KOPT-K1 (cell line): ENCODE measurements around the gene CLCN1.

Source experiments
- H3K27ac ChIP-seq: fragments of 200-600 bp; sonication (generic); 2 replicates; pipeline ENCODE4 v1.5.1; 2016; ENCODE audit warnings: antibody characterized with exemption, mild to moderate bottlenecking, low read depth, low read length; ENCODE audit not compliant: poor library complexity, severe bottlenecking
- H3K36me3 ChIP-seq: fragments of 200-600 bp; sonication (generic); 2 replicates; pipeline ENCODE4 v1.5.1; 2017; ENCODE audit warnings: antibody characterized with exemption, mild to moderate bottlenecking, low read length, moderate library complexity; ENCODE audit not compliant: insufficient read depth
- H3K9me3 ChIP-seq: fragments of 200-600 bp; sonication (generic); 2 replicates; pipeline ENCODE4 v1.5.1; 2017; ENCODE audit warnings: antibody characterized with exemption, low read length, mild to moderate bottlenecking; ENCODE audit not compliant: insufficient read depth, poor library complexity, severe bottlenecking

Gene CLCN1

DNA sequence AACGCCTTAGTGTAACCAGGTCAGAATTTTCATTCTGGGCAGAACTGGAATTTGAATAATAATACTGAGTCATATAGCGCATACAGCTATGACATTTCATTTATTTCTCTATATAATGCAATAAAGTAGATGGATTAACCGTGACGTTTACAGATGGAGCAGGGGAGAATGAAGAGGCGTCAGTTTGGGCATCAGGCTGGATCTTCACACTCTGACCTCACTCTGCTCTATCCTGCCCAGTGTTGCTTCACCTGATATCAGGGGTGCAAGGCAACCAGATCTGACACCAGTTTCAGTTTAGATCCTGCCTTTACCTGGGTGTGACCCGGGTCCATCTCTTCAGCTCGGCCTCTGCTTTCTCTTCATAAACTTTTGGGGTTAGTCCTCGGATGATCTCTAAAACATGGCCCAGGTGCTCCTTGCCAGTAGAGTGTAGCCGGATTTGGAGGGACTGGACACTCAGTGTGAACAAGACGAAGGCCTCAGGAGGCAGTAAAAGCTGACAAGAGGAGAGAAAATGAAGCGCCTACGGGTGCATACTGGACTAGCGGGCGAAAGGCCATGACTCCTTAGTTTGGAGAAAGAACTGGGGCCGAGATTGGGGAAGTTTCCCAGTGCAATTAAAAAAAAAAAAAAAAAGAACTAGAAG lies 63.8 kb downstream of the CLCN1 start:
- Histone ChIP-seq H3K9me3 (no peaks in the 10 kb centered on the region), H3K36me3 (no peaks in the 10 kb centered on the region), H3K27ac (no peak overlapping the region)

- Histone ChIP-seq H3K27ac (peak overlapping the region; percentile 59), H3K9me3 (no peaks in the 10 kb centered on the region), H3K36me3 (no peaks in the 10 kb centered on the region)
Observed at GRCh38 chr7:143380260-143380645, 64.3 kb downstream of the CLCN1 start.

DNA sequence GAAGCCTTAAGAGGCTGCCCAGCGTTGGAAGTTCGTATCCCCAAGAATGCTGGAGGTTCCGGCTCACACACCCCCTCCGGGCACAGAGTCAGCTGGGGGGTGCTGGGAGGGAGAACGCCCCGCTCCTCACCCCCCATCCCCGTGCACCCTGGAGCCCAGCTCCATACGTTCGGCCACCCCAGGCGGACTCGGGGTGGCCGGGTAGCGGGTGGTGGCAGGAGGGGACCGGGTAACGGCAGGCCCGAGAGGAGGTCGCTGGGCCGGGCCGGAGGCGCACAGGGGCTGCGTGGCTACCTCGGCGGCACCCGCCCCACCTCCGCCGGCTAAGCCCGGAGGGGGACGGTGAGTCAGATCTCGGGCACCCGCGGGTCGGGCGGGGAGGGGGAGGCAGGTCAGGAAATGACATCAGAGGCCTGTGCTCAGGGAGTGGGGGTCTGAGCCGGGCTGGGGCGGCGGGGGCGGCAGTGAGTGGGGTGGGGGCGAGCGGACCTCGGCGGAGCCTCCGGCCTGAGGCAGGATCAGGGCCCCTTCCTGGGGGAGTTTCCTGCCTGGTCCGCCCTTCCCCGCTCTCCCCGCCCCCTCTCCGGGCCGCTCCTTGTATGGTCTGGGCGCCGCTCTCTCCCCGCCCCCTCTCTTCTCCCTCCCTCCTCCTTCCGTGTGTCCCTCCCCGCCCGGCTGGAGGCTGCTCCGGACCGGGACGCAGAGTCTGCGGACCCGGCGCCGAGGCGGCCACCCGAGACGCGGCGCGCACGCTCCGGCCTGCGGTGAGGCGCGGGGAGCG lies 64.9 kb downstream of the CLCN1 start, which contains the start of gene ZYX:
Gene ZYX, plus strand, starts transcription at position 700 of the 781 bp plus-strand sequence. CDS start 227 bp downstream, outside the sequence.
- H3K36me3 ChIP-seq = no peaks in the 10 kb centered on the region
- H3K9me3 ChIP-seq = no peaks in the 10 kb centered on the region
- peak within 1 kb of the TSS; percentile 59 for H3K27ac ChIP-seq

- Histone ChIP-seq H3K36me3 (no peaks in the 10 kb centered on the region), H3K27ac (peak overlapping the region; percentile 59), H3K9me3 (no peaks in the 10 kb centered on the region)
Observed at GRCh38 chr7:143381427-143382125, 65.7 kb downstream of the CLCN1 start.

DNA sequence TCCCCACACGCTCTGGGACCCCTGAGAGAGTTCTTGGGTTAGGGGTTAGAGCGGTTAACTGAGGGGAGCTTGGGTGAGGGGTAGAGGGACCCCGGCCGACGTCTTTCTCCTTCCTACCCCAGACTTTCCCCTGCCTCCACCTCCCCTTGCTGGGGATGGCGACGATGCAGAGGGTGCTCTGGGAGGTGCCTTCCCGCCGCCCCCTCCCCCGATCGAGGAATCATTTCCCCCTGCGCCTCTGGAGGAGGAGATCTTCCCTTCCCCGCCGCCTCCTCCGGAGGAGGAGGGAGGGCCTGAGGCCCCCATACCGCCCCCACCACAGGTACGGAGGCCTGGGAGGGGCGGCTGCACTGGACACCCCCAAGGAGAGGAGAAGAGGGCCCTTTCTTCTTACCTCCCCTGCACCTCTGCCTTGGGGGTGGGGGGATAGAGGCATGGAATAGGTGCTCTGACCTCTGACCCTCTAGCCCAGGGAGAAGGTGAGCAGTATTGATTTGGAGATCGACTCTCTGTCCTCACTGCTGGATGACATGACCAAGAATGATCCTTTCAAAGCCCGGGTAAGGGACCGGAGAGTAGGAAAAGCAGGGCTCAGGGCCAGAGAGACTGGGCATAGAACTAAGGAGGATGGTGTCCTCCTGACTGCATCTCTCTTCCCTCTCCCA lies 66.3 kb downstream of the CLCN1 start:
- no peaks in the 10 kb centered on the region for H3K36me3 ChIP-seq
- no peaks in the 10 kb centered on the region for H3K9me3 ChIP-seq
- no peak overlapping the region for H3K27ac ChIP-seq

GRCh38 chr7:143382791-143383641 lies 67.1 kb downstream of the CLCN1 start:
- Histone ChIP-seq H3K36me3 (no peaks in the 10 kb centered on the region), H3K9me3 (no peaks in the 10 kb centered on the region), H3K27ac (no peak overlapping the region)

DNA sequence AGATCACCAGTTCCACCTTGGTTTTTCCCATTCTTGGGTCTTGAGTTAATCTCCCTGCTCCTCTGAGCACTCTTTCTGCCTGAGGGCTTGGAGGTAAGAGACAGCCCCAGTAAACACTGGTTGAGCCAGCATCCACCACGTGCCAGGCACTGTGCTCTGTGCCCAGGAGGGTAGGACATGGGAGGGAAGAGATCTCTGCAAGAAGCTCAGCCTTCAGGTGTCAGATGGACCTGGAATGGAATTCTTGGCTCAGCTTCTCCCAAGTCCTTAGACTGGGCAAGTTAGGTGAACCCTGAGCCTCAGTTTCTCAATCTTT lies 67.7 kb downstream of the CLCN1 start:
- Histone ChIP-seq H3K9me3 (no peaks in the 10 kb centered on the region), H3K27ac (no peak overlapping the region), H3K36me3 (no peaks in the 10 kb centered on the region)

- no peaks in the 10 kb centered on the region for H3K36me3 ChIP-seq
- no peak overlapping the region for H3K27ac ChIP-seq
- H3K9me3 ChIP-seq = no peaks in the 10 kb centered on the region
Observed at GRCh38 chr7:143384148-143384547, 68.2 kb downstream of the CLCN1 start.

DNA sequence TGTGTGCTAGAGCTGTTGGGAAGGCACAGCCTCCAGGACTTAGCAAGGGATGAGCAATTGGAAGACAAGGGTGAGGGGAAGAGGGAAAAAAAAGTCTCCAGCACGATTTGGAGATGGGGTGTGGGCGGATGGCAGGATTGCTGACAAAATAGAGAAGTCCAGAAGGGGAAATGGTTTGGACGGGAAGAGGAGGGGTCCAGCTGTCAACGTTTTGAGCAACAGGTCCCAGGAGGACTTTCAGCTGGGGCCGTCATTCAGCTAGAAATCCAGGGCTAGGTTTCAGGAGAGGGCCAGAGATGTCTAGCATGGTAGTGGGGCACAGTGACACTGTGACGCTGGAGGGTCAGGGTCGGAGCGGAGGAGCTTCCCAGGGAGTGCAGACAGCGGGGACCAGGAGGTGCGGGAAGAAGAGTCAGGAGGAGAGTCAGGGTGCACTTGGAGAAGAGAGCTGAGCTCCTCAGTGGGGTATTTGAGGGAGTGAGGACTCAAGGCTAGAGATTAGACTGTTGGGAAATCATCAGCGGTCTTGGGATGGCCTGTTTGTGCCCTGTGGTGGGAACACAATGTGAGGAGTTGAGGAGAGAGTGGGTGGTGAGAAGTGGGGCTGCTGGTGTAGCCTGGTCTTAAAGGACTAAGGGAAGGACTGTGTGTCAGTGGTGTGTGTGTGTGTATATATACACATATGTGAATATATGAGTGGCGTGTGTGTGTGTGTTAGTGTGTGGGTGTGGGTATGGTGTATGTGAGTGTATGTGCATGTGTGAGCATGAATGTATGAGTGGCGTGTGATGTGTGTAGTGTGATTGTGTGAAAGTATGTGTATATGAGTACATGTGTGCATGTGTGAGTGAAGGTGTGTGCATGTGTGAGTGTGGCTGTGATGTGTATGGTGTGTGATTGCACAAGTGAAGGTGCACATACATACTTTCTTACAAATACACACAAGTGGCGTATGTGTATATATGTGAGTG lies 69.0 kb downstream of the CLCN1 start:
- Histone ChIP-seq H3K36me3 (no peaks in the 10 kb centered on the region), H3K9me3 (no peaks in the 10 kb centered on the region), H3K27ac (no peak overlapping the region)

DNA sequence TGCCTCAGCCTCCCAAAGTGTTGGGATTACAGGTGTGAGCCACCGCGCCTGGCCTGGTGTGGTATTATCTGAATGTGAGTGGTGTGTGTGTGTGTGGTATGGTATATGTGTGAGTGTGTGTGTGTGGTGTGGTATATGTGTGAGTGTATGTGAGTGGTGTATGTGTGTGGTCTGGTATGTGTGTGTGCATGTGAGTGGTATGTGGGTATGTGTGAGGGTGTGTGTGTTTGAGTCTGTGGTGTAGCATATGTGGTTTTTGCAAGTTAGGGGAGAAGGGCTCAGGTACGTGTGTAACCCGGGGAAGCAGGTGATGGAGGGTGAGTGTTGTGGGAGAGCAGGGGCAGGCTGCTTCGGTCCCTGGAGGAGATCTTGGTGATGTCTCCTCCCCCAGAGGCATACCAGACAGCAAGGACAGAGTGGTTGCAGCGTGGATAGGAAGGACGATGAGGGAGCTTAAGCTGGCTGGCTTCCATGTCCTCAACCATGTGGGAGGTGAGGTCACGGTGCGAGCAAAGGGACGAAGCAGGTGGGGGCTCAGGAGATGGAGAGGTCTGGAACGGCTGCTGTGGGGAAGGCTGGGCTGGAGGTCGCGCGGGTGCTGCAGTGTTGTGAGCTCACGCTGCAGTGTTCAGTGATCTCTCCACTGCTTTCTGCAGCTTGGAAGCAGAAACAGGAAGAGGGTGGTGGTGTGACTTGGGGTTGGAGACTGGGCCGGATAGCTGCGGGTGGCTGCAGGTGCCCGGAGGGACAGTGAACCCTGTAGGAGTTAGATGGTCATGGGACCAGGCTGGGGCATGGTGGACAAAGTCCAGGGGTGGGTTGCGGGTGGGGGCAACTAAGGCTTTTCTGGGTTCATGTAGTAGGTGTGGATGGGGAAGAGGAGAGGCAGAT lies 70.2 kb downstream of the CLCN1 start:
- Histone ChIP-seq H3K27ac (peak overlapping the region; percentile 56), H3K36me3 (no peaks in the 10 kb centered on the region), H3K9me3 (no peaks in the 10 kb centered on the region)

GRCh38 chr7:143387156-143387975 lies 71.5 kb downstream of the CLCN1 start:
- no peak overlapping the region for H3K27ac ChIP-seq
- H3K9me3 ChIP-seq = no peaks in the 10 kb centered on the region
- no peaks in the 10 kb centered on the region for H3K36me3 ChIP-seq

- no peak overlapping the region for H3K27ac ChIP-seq
- no peaks in the 10 kb centered on the region for H3K36me3 ChIP-seq
- no peaks in the 10 kb centered on the region for H3K9me3 ChIP-seq
Observed at GRCh38 chr7:143388051-143388450, 72.1 kb downstream of the CLCN1 start.
